GM21825 (cell line): Measurements from ENCODE around the gene MYORG.
A peak's percentile ranks its signal among the peaks of the same experiment; 100 is the strongest.

Experiments used
- ATAC-seq: cut with Tn5 transposase; IDR thresholded peaks from one replicate; pipeline ENCODE4 v1.9.1; 2021; ENCODE audit warnings: mild to moderate bottlenecking, moderate library complexity; ENCODE audit not compliant: unreplicated experiment

The MYORG gene

GRCh38 chr9:34376596-34377403 lies at the start of gene MYORG:
MYORG (minus strand) TSS chr9:34376898; CDS start chr9:34372943, 3,955 bp downstream.
- ATAC-seq = peak; percentile 79

DNA sequence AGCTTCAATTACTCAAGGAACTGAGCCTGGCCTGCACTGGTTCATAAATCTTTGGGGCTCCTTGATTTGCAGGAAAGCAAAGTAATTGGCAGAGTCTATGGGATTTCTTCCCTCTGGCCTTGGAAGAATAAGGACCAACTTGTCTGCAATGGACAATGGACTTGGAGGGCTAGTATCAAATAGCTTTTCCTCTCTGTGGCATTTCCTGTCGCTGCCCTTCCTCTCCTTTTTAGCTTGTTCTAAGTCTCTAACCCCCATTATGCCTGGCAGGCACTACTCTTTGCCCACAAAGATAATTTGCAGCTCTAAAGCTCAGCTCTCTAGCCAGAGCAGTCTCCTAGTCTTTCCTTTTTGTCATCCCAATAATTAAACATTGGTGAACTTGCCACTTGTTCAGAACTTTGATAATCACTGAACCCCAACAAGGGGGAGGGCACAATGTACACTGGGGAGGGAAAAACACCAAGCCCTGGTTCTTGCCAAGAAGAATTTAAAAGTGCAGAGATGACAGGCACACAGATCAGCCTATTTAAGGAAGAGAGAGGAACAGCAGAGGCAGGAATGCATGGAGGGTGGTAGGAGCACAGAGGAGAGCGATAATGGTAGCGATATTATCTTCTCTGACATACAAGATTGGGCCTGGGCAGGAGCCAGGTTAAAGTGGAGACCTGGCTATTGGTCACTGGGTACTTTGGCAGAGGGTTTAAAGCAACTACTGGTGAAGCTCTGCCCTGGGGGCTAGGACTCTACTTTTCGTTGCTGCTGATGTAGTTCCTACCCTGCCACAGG lies 43.2 kb upstream of the MYORG start:
- ATAC-seq = no peak

- no peak for ATAC-seq
Observed at GRCh38 chr9:34417734-34418133, 41.0 kb upstream of the MYORG start.

- no peak for ATAC-seq
Observed at GRCh38 chr9:34413231-34413852, 36.6 kb upstream of the MYORG start.

GRCh38 chr9:34412336-34412735 lies 35.6 kb upstream of the MYORG start:
- no peak for ATAC-seq

- ATAC-seq = no peak
Observed at GRCh38 chr9:34409154-34409553, 32.5 kb upstream of the MYORG start.

- ATAC-seq = no peak
Observed at GRCh38 chr9:34408173-34408572, 31.5 kb upstream of the MYORG start.

DNA sequence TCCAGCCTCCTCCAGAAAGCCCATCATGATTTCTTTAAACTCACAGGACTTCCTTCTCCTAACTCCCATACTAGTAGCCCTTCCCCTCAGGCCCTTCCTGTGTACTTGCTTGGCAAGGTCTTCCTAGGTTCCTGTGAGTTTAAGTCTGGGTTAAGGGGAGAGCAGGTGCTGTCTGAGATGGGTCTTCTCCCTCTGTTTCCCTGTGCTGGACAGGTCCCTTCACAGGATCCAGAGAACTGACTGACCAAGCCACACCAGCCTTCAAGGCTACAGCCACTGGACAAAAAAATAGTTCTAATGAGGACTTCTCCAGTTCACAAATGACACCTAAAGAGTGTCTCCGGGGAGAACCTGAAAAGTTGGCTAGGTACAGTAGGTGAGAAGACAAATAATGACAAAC lies 29.5 kb upstream of the MYORG start:
- no peak for ATAC-seq

GRCh38 chr9:34405719-34406118 lies 29.0 kb upstream of the MYORG start:
- no peak for ATAC-seq

DNA sequence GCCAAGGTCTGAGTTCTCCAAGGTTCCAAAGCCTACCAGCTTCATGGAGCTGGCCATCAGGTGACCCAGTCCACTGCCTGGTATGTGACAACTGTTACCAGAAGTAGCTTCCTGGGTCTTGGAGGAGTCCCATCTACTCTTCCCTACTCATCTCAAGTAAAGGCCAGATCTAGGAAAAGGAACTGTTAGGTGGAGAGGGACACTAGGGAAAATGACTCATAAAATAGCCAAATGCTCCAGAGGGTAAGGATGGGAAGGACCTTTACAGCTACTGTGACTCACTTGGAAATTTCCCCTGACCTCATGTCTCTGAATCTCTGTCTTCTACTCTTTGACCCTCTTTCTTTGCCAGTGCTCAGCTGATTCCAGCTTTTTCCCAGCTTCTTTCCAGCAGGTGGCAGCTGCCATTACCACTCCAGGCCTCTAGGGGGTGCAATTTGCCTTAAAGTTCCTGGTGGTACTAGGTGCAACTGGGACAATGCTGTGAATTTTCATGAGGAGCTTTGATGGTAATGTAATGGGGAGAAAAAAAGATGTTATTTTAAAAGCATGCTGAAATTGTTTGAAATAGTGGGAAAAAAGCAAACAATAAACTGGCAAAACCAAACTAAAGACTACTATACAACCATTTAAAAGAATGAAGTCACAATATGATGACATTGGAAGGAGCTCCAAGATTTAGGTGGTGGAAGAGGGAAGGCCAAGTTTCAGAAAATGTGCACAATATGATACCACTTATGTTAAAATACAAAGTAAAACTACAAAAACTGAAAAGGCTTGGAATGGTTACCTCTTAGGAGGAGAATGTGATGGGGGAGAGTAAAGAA lies 27.1 kb upstream of the MYORG start:
- ATAC-seq = no peak

DNA sequence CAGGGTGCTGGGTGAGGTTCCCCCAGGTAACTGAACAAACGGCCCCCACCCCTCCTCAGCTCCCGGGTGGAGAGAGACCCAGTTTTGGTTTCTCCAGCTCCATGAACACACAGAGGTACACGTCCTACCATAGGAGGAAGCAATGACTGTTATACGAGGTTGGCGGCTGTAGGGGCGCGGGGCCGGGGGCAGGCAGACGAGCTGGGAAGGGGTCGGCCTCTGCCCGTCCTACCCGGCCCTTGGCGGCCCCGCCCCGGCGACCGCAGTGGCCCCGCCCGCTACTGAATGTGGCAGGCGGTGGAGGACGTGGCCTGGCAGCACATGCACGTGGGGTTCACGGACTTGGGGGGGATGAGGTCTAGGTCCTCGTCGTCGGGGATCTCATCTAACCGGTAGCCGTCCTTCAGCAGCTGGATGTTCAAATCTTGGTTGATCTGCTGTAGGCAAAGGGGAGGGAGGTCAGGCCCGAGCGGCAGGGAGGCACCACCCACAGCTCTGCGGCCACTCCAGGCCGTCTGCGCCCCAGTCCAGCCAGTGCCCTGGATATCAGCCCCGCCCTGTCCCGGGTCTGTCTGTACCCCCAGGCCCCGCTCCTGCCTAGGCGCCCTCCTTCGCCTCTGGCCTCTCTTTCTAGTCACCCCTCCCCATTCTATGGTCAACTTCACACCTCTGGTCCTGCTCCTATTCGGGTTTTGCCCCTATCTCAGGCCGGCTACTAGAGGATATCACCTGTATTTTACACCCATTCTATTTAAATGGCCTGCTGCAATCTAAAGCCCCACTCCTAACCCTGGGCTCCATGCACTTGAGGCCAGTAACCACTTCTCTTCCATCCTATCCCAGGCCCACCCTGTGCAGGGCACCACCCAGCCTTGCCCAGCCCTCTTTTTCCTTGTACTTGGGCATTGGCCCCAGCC lies 24.2 kb upstream of the MYORG start:
- no peak for ATAC-seq

DNA sequence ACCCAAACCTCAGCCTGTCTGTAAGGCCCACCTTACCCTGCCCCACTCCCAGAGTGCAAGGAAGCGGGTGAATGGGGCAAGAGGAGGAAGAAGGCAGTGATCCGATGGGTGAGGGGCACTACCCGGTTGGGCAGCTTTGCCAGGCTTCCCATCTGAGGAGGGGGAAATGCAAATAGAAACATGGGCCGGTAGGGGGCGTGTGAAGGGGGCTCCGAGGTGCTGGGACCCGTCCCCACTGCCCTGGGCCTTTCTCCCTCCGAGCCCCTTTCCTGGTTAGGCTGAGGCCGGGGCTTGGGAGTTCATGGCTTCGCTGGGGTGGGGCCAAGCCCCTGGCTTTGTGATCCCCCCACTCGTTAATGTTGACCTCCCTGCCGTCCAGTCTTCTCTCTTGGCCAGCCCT lies 23.6 kb upstream of the MYORG start:
- ATAC-seq = no peak

DNA sequence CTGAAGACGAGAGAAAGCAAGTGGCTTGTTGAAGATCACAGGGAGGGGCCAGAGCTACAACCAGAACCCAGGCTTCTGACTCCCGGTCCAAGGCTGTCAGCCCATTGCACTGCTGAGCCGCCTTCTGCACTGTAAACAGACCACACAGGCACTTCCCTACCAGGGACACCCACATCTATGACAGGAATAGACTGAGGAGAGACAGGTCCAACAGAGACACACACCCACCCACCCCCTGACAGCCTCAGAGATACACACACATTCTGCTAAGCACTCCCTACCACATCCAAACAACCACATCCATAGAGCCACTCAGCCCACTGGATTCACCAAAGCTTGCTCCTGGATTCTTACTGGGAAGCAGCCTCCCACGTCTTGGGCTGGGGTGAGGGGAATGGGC lies 23.0 kb upstream of the MYORG start:
- ATAC-seq = no peak

DNA sequence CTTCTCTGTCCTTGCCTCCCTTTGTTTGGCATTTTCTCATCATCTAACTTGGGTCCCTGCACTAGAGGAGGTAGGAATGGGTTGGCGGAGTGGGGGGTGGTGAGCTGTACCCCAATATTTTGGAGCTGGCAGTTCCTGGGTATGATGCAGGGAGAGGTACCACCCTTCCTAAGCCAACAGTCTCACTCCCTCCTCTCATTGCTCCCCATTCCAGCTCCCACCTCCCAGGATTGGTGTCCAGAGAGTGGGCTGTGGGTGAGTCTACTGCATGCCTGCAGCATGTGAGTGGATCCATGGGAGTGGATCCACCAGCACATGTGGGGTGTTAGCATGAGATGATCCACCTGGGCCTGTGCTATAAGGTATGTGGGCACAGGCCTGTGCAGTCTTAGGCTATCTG lies 22.2 kb upstream of the MYORG start:
- no peak for ATAC-seq

DNA sequence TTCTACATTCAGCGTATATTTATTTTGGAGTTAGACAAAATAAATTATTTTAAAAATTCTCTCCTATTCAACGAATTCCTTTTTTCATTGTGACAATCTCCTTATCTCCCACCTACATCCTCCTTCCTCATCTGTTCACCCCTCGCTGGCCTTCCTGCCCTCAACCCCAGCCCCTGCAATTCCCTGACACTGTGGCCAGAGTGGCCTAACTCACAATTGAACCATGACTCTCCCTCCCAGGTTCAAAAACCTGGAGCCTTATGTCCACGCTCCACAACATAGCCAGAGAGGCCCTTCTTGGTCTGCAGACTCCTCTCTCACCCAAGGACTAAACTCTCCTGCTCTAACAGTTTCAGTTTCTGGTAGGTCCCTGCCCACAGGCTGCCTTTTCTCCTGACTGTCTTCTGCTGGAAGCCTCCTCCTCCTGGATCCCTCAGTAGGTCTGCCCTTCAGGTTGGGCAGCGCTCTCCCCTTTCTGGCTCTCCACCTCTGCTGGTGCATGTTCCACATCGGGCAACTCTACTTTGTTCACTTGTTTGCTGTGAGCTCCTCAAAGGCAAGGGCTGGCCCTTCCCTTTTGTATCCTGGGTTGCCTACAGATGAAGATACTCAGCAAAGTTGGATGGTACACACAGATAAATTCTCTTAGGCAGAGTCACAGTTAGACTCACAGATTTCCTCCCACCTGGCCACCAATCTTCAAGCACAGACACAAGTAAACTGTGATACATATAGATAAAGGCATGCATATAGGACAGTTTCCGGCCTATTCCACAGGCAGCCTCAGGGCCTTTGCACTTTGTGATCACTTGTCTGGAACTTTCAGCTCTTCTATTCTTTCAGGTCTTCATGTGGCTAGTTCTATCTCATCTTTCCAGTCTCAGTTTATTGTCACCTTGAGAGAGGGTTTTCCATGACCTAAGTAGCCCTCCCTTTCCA lies 19.8 kb upstream of the MYORG start:
- ATAC-seq = no peak

DNA sequence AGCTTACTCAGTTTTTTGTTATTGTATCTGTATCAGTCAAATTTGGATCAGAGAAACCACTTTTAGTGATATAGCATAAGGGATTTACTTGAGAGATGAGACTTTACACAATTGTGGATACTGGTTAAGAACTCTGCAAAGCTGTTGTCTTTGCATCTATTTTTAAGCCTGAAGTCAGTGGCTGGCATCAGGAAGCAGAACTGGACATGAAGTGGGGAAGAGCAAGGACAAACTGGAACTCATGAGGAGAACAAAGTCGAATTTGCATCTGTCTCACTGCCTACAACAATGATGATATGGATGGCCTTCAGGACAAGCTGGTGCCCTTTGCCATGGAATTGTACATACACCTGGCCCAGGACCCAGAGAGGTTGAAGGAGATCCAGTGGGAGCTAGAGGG lies 15.8 kb upstream of the MYORG start:
- ATAC-seq = no peak

DNA sequence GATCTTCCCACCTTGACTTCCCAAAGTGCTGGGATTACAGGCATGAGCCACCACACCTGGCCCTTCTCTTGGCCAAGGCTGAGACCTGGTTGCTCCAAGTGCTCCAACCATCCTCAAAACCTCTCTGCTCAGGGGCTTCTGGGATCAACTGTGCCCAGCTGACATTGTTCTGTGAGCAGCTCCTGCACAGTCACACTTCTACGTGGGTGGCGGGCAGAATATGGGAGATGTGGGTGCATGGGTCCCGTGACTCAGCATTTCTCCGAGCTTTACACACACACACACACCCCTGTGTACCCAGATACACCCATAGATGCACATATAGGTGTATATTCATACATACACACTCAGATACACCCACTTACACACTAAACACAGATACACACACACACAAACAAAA lies 10.5 kb upstream of the MYORG start:
- no peak for ATAC-seq

- no peak for ATAC-seq
Observed at GRCh38 chr9:34386656-34387055, 10.0 kb upstream of the MYORG start.
